Measurements from ENCODE around the gene FBXW7.

GRCh38 chr4:152545088-152545487 lies 9.2 kb upstream of the FBXW7 start:
- TF ChIP-seq CTCF (IDR thresholded peaks at IDR 0.05; ENCODE audit: poor library complexity) (no peak), EZH2 (IDR thresholded peaks at IDR 0.05; ENCODE audit: borderline replicate concordance) (no peak)

Measured in hepatocyte (in vitro differentiated cells).